GM18907 (cell line): ENCODE data around the gene KEL.
"Not testable (repeated sequence)": the region's sequence is repeated elsewhere in the genome, so short reads cannot be mapped to it uniquely, and the experiment has no call there.

ENCODE experiments used
- ATAC-seq: cut with Tn5 transposase; IDR thresholded peaks from one replicate; pipeline ENCODE4 v1.9.1; 2021; ENCODE audit warnings: mild to moderate bottlenecking, moderate library complexity; ENCODE audit not compliant: unreplicated experiment

KEL gene

GRCh38 chr7:142961973-142962926, at the start of gene KEL:
KEL (minus strand) TSS chr7:142962363; CDS start chr7:142962206, 157 bp downstream.
- no peak for ATAC-seq

GRCh38 chr7:143008007-143008901, 46.1 kb upstream of the KEL start:
- ATAC-seq = peak; percentile 93

GRCh38 chr7:143005632-143006260, 43.6 kb upstream of the KEL start:
- no peak for ATAC-seq

GRCh38 chr7:143003393-143004051, 41.4 kb upstream of the KEL start:
- ATAC-seq = peak; percentile 67

GRCh38 chr7:143002898-143003297, 40.7 kb upstream of the KEL start:
- no peak for ATAC-seq

GRCh38 chr7:143002106-143002505, 39.9 kb upstream of the KEL start:
- ATAC-seq = no peak

GRCh38 chr7:143000648-143001047, 38.5 kb upstream of the KEL start:
- ATAC-seq = no peak

GRCh38 chr7:142999793-143000192, 37.6 kb upstream of the KEL start:
- no peak for ATAC-seq

- no peak for ATAC-seq
These were observed 36.8 kb upstream of the KEL start for GRCh38 chr7:142998966-142999365.

- ATAC-seq = no peak
These were observed 35.4 kb upstream of the KEL start for GRCh38 chr7:142997456-142997989.

GRCh38 chr7:142992427-142992826, 30.3 kb upstream of the KEL start:
- ATAC-seq = no peak

- ATAC-seq = no peak
These were observed 22.1 kb upstream of the KEL start for GRCh38 chr7:142984297-142984696.

GRCh38 chr7:142983825-142984224, 21.7 kb upstream of the KEL start:
- ATAC-seq = no peak

- not testable (repeated sequence) for ATAC-seq
These were observed 16.2 kb upstream of the KEL start for GRCh38 chr7:142978402-142978801.

GRCh38 chr7:142974626-142975025, 12.5 kb upstream of the KEL start:
- no peak for ATAC-seq

GRCh38 chr7:142969183-142969582, 7.0 kb upstream of the KEL start:
- ATAC-seq = no peak

GRCh38 chr7:142968229-142968628, 6.1 kb upstream of the KEL start:
- ATAC-seq = no peak

- peak; percentile 69 for ATAC-seq
These were observed 2.5 kb upstream of the KEL start for GRCh38 chr7:142964502-142965246.

- ATAC-seq = no peak
These were observed 1.8 kb upstream of the KEL start for GRCh38 chr7:142963993-142964392.

- no peak for ATAC-seq
These were observed 828 bp upstream of the KEL start for GRCh38 chr7:142962991-142963390.
